GM12872 (cell line): Measurements from ENCODE around the gene EMP1.

Experiments used
- CTCF ChIP-seq: IDR thresholded peaks from 3 replicates; pipeline ENCODE4 v1.5.1; 2011; ENCODE audit warnings: low read depth, mild to moderate bottlenecking, low read length, moderate library complexity; ENCODE audit not compliant: insufficient read depth

The EMP1 gene

GRCh38 chr12:13175499-13175898, 21.0 kb upstream of the EMP1 start:
- TF ChIP-seq CTCF = no peak

- no peak for TF ChIP-seq CTCF
Observed at GRCh38 chr12:13176256-13176655, 20.3 kb upstream of the EMP1 start.

- TF ChIP-seq CTCF = no peak
Observed at GRCh38 chr12:13177373-13177772, 19.2 kb upstream of the EMP1 start.

- no peak for TF ChIP-seq CTCF
Observed at GRCh38 chr12:13177906-13178305, 18.6 kb upstream of the EMP1 start.

- no peak for TF ChIP-seq CTCF
Observed at GRCh38 chr12:13178568-13179210, 17.8 kb upstream of the EMP1 start.

GRCh38 chr12:13179211-13180074, 17.1 kb upstream of the EMP1 start:
- TF ChIP-seq CTCF = no peak

- TF ChIP-seq CTCF = no peak
Observed at GRCh38 chr12:13181375-13182070, 15.0 kb upstream of the EMP1 start.
